ENCODE measurements around the gene CCDC181. TPM values are rescaled to one million over a fixed set of nuclear protein-coding genes. Genes with fewer than 3 reads are reported as not detected.

CCDC181 gene
- total RNA-seq, 4 donors from 2014 or later = 2.5 TPM; not detected in 3

DNA sequence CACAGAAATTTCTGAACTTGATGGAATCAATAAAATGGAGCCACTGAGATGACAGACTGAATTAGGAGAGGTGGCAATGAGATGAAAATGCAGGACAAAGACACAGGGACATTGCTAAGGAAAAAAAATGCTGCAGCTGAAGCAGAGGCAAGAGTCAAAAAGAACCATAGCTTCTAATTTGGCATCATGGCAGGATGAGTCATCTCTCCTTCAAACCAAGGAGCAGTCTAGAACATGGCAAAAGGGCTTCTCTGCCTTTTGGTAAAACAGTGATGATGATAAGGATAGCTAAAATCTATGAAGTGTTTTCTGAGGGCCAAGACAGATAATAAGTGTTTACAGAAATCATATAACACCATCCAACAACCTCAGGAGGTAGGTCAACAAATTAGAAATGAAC, 41.7 kb upstream of the CCDC181 start:
- Histone ChIP-seq H3K4me3 (no peak overlapping the region), H3K9me3 (no peaks in the 10 kb centered on the region), H3K27me3 (no peaks in the 10 kb centered on the region), H3K27ac (no peak overlapping the region), H3K36me3 (peaks cover 0 to 14% (median 0%) of the 10 kb centered on the region in 3 donors), H3K4me1 (no peaks in the 10 kb centered on the region)
- TF ChIP-seq, protein P1, sequence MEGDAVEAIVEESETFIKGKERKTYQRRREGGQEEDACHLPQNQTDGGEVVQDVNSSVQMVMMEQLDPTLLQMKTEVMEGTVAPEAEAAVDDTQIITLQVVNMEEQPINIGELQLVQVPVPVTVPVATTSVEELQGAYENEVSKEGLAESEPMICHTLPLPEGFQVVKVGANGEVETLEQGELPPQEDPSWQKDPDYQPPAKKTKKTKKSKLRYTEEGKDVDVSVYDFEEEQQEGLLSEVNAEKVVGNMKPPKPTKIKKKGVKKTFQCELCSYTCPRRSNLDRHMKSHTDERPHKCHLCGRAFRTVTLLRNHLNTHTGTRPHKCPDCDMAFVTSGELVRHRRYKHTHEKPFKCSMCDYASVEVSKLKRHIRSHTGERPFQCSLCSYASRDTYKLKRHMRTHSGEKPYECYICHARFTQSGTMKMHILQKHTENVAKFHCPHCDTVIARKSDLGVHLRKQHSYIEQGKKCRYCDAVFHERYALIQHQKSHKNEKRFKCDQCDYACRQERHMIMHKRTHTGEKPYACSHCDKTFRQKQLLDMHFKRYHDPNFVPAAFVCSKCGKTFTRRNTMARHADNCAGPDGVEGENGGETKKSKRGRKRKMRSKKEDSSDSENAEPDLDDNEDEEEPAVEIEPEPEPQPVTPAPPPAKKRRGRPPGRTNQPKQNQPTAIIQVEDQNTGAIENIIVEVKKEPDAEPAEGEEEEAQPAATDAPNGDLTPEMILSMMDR (IDR thresholded peaks at IDR 0.05) = no peak
- TF ChIP-seq POLR2A (IDR thresholded peaks at IDR 0.05) = no peak
- no peak for DNase-seq

DNA sequence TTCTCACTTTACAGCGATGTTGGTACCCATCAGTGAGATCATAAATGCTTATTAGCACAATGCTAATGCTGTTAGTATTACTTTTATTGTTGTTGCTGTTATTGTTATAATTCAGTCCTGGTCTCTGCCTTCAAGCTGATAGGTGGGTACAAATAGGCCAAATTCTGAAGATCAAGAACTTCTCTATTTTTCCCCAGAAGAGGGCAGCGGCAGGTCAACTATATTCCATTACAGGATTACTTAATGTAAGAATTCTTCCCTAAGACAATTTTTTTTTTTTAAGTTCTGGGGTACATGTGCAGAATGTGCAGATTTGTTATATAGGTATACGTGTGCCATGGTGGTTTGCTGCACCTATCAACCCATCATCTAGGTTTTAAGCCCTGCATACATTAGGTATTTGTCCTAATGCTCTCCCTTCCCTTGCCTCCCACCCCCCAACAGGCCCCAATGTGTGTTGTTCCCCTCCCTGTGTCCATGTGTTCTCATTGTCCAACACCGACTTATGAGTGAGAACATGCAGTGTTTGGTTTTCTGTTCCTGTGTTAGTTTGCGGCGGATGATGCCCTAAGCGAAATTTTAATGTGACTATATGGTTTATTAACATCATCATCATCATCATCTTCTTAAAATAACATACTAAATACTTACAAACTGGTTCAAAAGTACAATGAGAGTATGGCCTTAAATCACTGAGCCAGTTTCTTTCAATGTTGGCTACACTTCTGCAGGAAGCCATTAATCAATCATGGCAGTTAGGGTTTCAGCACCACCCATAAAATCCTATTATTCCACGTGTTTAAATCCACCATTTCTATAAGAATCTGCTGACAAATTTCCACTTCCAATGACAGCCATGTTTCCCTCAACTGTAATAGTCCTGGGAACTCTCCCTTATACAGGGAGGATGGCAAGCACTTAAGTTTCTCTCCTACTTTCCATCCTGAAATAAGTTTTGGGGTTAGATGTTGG, 39.3 kb upstream of the CCDC181 start:
- Histone ChIP-seq H3K9me3 (no peaks in the 10 kb centered on the region), H3K4me1 (no peaks in the 10 kb centered on the region), H3K36me3 (peaks cover 0 to 14% (median 0%) of the 10 kb centered on the region in 3 donors), H3K27me3 (no peaks in the 10 kb centered on the region), H3K4me3 (no peak overlapping the region), H3K27ac (no peak overlapping the region)
- peak in 1 of 3 donors; percentile 50 for DNase-seq
- TF ChIP-seq POLR2A (IDR thresholded peaks at IDR 0.05) = no peak
- TF ChIP-seq, protein P1 (IDR thresholded peaks at IDR 0.05) = peak in 4 of 6 experiments; percentile 25 to 65 (median 50)

DNA sequence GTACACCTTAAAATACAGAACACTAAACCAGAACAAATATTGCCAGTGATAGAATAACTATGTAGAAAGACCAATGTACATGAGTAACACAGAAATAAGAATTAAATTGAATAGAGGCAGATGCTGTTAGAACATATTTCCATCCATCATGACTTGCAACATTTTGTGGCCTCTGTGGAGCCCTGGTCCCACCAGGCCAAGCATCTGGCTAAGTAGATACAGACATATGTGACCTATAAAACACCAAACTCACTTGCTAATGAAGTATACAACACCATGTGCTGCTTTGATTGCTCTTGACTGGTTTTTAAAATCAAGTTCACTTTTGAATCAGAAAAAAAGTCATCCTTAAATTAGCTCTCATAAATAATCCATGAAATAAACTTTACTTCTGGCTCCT, 38.0 kb upstream of the CCDC181 start:
- H3K9me3 ChIP-seq = no peaks in the 10 kb centered on the region
- H3K27ac ChIP-seq = no peak overlapping the region
- no peak overlapping the region for H3K4me3 ChIP-seq
- H3K27me3 ChIP-seq = no peaks in the 10 kb centered on the region
- peaks cover 0 to 14% (median 0%) of the 10 kb centered on the region in 3 donors for H3K36me3 ChIP-seq
- H3K4me1 ChIP-seq = peaks cover 0 to 4% (median 0%) of the 10 kb centered on the region in 4 donors
- TF ChIP-seq, protein P1 (IDR thresholded peaks at IDR 0.05) = no peak
- no peak for TF ChIP-seq POLR2A (IDR thresholded peaks at IDR 0.05)
- DNase-seq = no peak

DNA sequence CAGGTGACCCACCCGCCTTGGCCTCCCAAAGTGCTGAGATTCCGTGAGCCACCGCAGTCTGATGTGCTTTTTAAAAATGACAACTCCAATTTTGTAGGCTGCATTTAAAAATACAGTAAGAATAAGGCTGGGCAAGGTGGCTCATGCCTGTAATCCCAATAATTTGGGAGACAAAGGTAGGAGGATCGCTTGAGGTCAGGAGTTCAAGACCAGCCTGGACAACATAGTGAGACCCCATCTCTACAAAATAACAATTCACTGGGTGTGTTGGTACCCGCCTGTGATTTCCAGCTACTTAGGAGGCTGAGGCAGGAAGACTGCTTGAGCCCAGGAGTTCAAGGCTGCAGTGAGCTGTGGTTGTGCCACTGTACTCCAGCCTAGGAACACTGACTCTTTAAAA, 35.1 kb upstream of the CCDC181 start:
- no peak for DNase-seq
- Histone ChIP-seq H3K36me3 (peaks cover 0 to 8% (median 0%) of the 10 kb centered on the region in 3 donors), H3K27me3 (no peaks in the 10 kb centered on the region), H3K9me3 (peaks cover 0 to 2% (median 0%) of the 10 kb centered on the region in 4 donors), H3K4me1 (peaks cover 0 to 8% (median 0%) of the 10 kb centered on the region in 4 donors), H3K27ac (no peak overlapping the region), H3K4me3 (no peak overlapping the region)
- TF ChIP-seq POLR2A (IDR thresholded peaks at IDR 0.05) = no peak
- TF ChIP-seq, protein P1 (IDR thresholded peaks at IDR 0.05) = no peak

DNA sequence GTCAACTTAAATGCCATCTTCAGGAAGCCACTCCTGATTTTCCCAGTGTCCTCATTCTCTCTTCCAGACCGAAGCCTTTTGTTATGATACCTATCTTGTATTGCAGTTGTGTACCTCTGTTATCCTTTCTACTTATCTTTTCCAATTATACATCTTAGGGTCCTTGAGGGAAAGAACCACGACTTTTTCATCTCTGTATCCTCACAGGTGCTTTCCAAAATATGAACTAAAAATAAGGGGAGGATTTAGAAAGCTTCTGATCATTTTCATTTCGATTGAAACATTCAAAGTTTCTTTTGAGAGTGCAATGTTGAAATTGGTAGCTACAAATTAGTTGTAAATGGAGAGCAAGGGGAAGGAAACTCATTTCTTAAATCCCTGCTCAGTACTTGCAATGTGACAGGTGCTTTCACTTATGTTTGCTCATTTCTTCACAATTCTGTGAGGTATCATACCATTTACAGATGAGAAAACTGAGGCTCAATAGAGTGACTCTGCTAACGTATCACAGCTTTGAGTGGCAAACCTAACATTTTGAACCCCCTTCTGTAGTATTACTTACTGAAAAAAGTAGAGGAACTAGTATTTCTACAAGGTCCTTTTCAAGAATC, 34.2 kb upstream of the CCDC181 start:
- TF ChIP-seq POLR2A (IDR thresholded peaks at IDR 0.05) = no peak
- TF ChIP-seq, protein P1 (IDR thresholded peaks at IDR 0.05) = no peak
- no peaks in the 10 kb centered on the region for H3K27me3 ChIP-seq
- peaks cover 0 to 8% (median 0%) of the 10 kb centered on the region in 4 donors for H3K9me3 ChIP-seq
- peaks cover 0 to 8% (median 0%) of the 10 kb centered on the region in 4 donors for H3K4me1 ChIP-seq
- no peak for DNase-seq
- H3K36me3 ChIP-seq = no peaks in the 10 kb centered on the region
- H3K4me3 ChIP-seq = no peak overlapping the region
- H3K27ac ChIP-seq = no peak overlapping the region

All from Peyer's patch (tissue), 4 donors.